H1 (cell line): ENCODE results near the gene PEAK1. TPM values are rescaled to one million over a fixed set of nuclear protein-coding genes. Genes with fewer than 3 reads are reported as not detected.

Experiments
- CTCF ChIA-PET: fragments of 300-600 bp; sonication (Branson Sonifier 250); formaldehyde crosslinking; loops from one replicate; lab custom pipeline; 2021; ENCODE audit not compliant: partially characterized antibody; lab: Charles Lee
- POLR2A ChIA-PET: fragments of 300-600 bp; sonication (Branson Sonifier 250); formaldehyde crosslinking; loops from one replicate; lab custom pipeline; 2021; ENCODE audit warnings: inconsistent platforms; ENCODE audit not compliant: partially characterized antibody; lab: Charles Lee
- DNase-seq, 2 experiments: peaks; one replicate each; pipeline versions ENCODE4 v3.0.0 to v3.0.0-alpha.2; 2010 to 2022; ENCODE audit warnings: low spot score in 2 of 2, low read depth in 1 of 2, mixed read lengths in 1 of 2
- FAIRE-seq: peaks from 2 replicates; lab custom pipeline; 2011; peaks lifted over from hg19 to GRCh38; lab: Jason Lieb, UNC
- H2AFZ ChIP-seq: 2 replicates; pipeline ENCODE4 v1.8.1; 2012; ENCODE audit warnings: low read length, inconsistent platforms
- H2AK5ac ChIP-seq: 2 replicates; pipeline ENCODE4 v1.6.1; 2013; ENCODE audit warnings: low read depth, low read length
- H2BK120ac ChIP-seq: replicated peaks from 2 replicates; pipeline ENCODE3; 2013; ENCODE audit warnings: low read depth, low read length, inconsistent platforms
- H2BK12ac ChIP-seq: 2 replicates; pipeline ENCODE4 v1.6.1; 2013; ENCODE audit warnings: low read depth, low read length
- H2BK15ac ChIP-seq: 2 replicates; pipeline ENCODE4 v1.6.1; 2013; ENCODE audit warnings: low read length
- H2BK20ac ChIP-seq: 2 replicates; pipeline ENCODE4 v1.6.1; 2013; ENCODE audit warnings: low read length
- H2BK5ac ChIP-seq: 2 replicates; pipeline ENCODE4 v1.6.1; 2013; ENCODE audit warnings: low read depth, low read length
- H3K14ac ChIP-seq: 2 replicates; pipeline ENCODE4 v1.6.1; 2013; ENCODE audit warnings: inconsistent platforms; ENCODE audit not compliant: insufficient read length
- H3K18ac ChIP-seq: 2 replicates; pipeline ENCODE4 v1.6.1; 2013; ENCODE audit warnings: low read length; ENCODE audit errors: extremely low read depth
- H3K23ac ChIP-seq: 2 replicates; pipeline ENCODE4 v1.6.1; 2013; ENCODE audit warnings: inconsistent platforms; ENCODE audit not compliant: insufficient read length
- H3K23me2 ChIP-seq: 2 replicates; pipeline ENCODE4 v1.6.1; 2013; ENCODE audit warnings: low read depth, low read length
- H3K27ac ChIP-seq: 2 replicates; pipeline ENCODE4 v1.6.1; 2011; ENCODE audit warnings: low read depth, low read length, inconsistent platforms
- H3K27me3 ChIP-seq, 4 experiments: replicated peaks in 1 of 4; 1 replicate in 1 of 4; 2 replicates in 3 of 4; pipeline versions ENCODE4 v1.6.1 to v1.8.1; 2011 to 2013; ENCODE audit warnings: low read length in 3 of 4, mild to moderate bottlenecking in 3 of 4, inconsistent platforms in 2 of 4, mixed read lengths in 2 of 4, moderate library complexity in 1 of 4; ENCODE audit not compliant: control insufficient read depth in 3 of 4, insufficient read depth in 3 of 4; ENCODE audit errors: extremely low read depth in 1 of 4
- H3K36me3 ChIP-seq, 4 experiments: 2 replicates each; pipeline versions ENCODE4 v1.6.1 to v1.8.1; 2011 to 2013; ENCODE audit warnings: mild to moderate bottlenecking in 4 of 4, low read length in 3 of 4, moderate library complexity in 2 of 4, control low read depth in 1 of 4, inconsistent platforms in 1 of 4; ENCODE audit not compliant: insufficient read depth in 4 of 4, control insufficient read depth in 2 of 4
- H3K4ac ChIP-seq: replicated peaks from 2 replicates; pipeline ENCODE3; 2013; ENCODE audit warnings: low read length, low read depth, mixed read lengths, inconsistent platforms; ENCODE audit not compliant: insufficient read length
- H3K4me1 ChIP-seq, 4 experiments: replicated peaks in 1 of 4; 1 replicate in 1 of 4; 2 replicates in 3 of 4; pipeline versions ENCODE4 v1.6.1 to v1.8.1; 2011 to 2013; ENCODE audit warnings: low read length in 3 of 4, inconsistent platforms in 2 of 4, mixed read lengths in 1 of 4; ENCODE audit not compliant: insufficient read depth in 4 of 4, control insufficient read depth in 3 of 4
- H3K4me2 ChIP-seq, 2 experiments: 2 replicates each; pipeline versions ENCODE4 v1.6.1 to v1.8.1; 2011 to 2013; ENCODE audit warnings: low read depth in 2 of 2, low read length in 2 of 2, control low read depth in 1 of 2, inconsistent platforms in 1 of 2, mild to moderate bottlenecking in 1 of 2; ENCODE audit not compliant: insufficient read depth in 1 of 2
- H3K4me3 ChIP-seq, 4 experiments: fragments of 200-600, 300-600 bp in 1 of 4; sonication (generic), shearing (Covaris generic), sonication (Bioruptor Twin) in 1 of 4; 2 replicates each; pipeline versions ENCODE4 v1.5.1 to v1.8.1; 2011 to 2016; ENCODE audit warnings: low read length in 4 of 4, low read depth in 3 of 4, control low read depth in 2 of 4, inconsistent platforms in 2 of 4, mild to moderate bottlenecking in 2 of 4, mixed read lengths in 1 of 4, moderate library complexity in 1 of 4; ENCODE audit not compliant: insufficient read depth in 2 of 4; ENCODE audit errors: extremely low read depth in 1 of 4
- H3K56ac ChIP-seq: replicated peaks from 2 replicates; pipeline ENCODE3; 2013; ENCODE audit warnings: low read depth, mild to moderate bottlenecking, mixed read lengths, low read length, inconsistent platforms; ENCODE audit not compliant: insufficient read length
- H3K79me1 ChIP-seq: 2 replicates; pipeline ENCODE4 v1.6.1; 2013; ENCODE audit warnings: low read depth, low read length, control low read depth
- H3K79me2 ChIP-seq, 2 experiments: 2 replicates each; pipeline versions ENCODE4 v1.6.1 to v1.8.1; 2012 to 2013; ENCODE audit warnings: low read length in 2 of 2, mild to moderate bottlenecking in 2 of 2, inconsistent platforms in 1 of 2; ENCODE audit not compliant: insufficient read depth in 2 of 2, control insufficient read depth in 1 of 2
- H3K9ac ChIP-seq, 4 experiments: replicated peaks in 1 of 4; 1 replicate in 1 of 4; 2 replicates in 3 of 4; pipeline versions ENCODE4 v1.6.1 to v1.8.1; 2011 to 2013; ENCODE audit warnings: low read depth in 3 of 4, low read length in 3 of 4, control low read depth in 2 of 4, mild to moderate bottlenecking in 2 of 4, moderate library complexity in 2 of 4, inconsistent platforms in 1 of 4; ENCODE audit errors: extremely low read depth in 1 of 4
- H3K9me3 ChIP-seq, 2 experiments: 2 replicates each; pipeline versions ENCODE4 v1.6.1 to v1.8.1; 2012 to 2013; ENCODE audit warnings: mild to moderate bottlenecking in 2 of 2, moderate library complexity in 2 of 2, control low read depth in 1 of 2, inconsistent platforms in 1 of 2, low read depth in 1 of 2, low read length in 1 of 2, mixed read lengths in 1 of 2; ENCODE audit not compliant: insufficient read depth in 2 of 2
- H4K20me1 ChIP-seq, 2 experiments: replicated peaks in 1 of 2; 2 replicates each; pipeline versions ENCODE3 to v1.8.1; 2011 to 2013; ENCODE audit warnings: inconsistent platforms in 2 of 2, low read length in 2 of 2, mild to moderate bottlenecking in 1 of 2; ENCODE audit not compliant: insufficient read depth in 2 of 2, control insufficient read depth in 1 of 2
- H4K5ac ChIP-seq: 2 replicates; pipeline ENCODE4 v1.6.1; 2013; ENCODE audit warnings: low read length, low read depth, mixed read lengths, inconsistent platforms; ENCODE audit not compliant: insufficient read length
- H4K8ac ChIP-seq: 2 replicates; pipeline ENCODE4 v1.8.0; 2013; ENCODE audit warnings: mild to moderate bottlenecking, moderate library complexity, low read length, inconsistent platforms; ENCODE audit not compliant: insufficient read depth; ENCODE audit errors: extremely low read depth
- H4K91ac ChIP-seq: replicated peaks from 2 replicates; pipeline ENCODE3; 2013; ENCODE audit warnings: low read length, mixed read lengths, inconsistent platforms; ENCODE audit not compliant: insufficient read length
- ATF2 ChIP-seq: IDR thresholded peaks from 2 replicates; pipeline ENCODE4 v1.6.1; 2012; ENCODE audit warnings: low read length, inconsistent platforms
- BCL11A ChIP-seq, 2 experiments: IDR thresholded peaks; one replicate each; pipeline ENCODE4 v1.6.1; 2011; ENCODE audit warnings: low read depth in 2 of 2, low read length in 2 of 2, mild to moderate bottlenecking in 2 of 2
- GABPA ChIP-seq: IDR thresholded peaks from 2 replicates; pipeline ENCODE4 v1.6.1; 2011; ENCODE audit warnings: mild to moderate bottlenecking, low read length, moderate library complexity, borderline replicate concordance; ENCODE audit not compliant: insufficient read depth
- KDM4A ChIP-seq: IDR thresholded peaks from one replicate; pipeline ENCODE4 v1.7.1; 2012; ENCODE audit warnings: low read depth, mild to moderate bottlenecking, moderate library complexity, low read length, inconsistent platforms; ENCODE audit not compliant: severe bottlenecking
- NANOG ChIP-seq: IDR thresholded peaks from 2 replicates; pipeline ENCODE4 v1.6.1; 2011; ENCODE audit warnings: low read length, low read depth, mild to moderate bottlenecking, inconsistent platforms; ENCODE audit not compliant: insufficient read depth, poor library complexity, severe bottlenecking
- RAD21 ChIP-seq, 2 experiments: IDR thresholded peaks in 1 of 2; conservative IDR thresholded peaks in 1 of 2; 2 replicates each; pipeline ENCODE4 v1.6.1; 2011; ENCODE audit warnings: low read depth in 2 of 2, low read length in 2 of 2, improper control_type of control experiment in 1 of 2, inconsistent platforms in 1 of 2, mild to moderate bottlenecking in 1 of 2, moderate library complexity in 1 of 2
- SIX5 ChIP-seq: IDR thresholded peaks from 2 replicates; pipeline ENCODE4 v1.6.1; 2011; ENCODE audit warnings: mild to moderate bottlenecking, low read depth, low read length
- TAF1 ChIP-seq: IDR thresholded peaks from 2 replicates; pipeline ENCODE4 v1.6.1; 2011; ENCODE audit warnings: mild to moderate bottlenecking, low read depth, low read length
- TEAD4 ChIP-seq: IDR thresholded peaks from 2 replicates; pipeline ENCODE4 v1.6.1; 2012; ENCODE audit warnings: low read depth, low read length, inconsistent platforms, mixed read lengths
- ZNF274 ChIP-seq: IDR thresholded peaks from 2 replicates; pipeline ENCODE4 v1.7.0; 2012; ENCODE audit warnings: low read length, borderline replicate concordance; ENCODE audit errors: extremely low read depth
- WGBS, 2 experiments: shearing (Covaris generic) in 1 of 2; methylation state at CpG; one replicate each; pipeline versions ENCODE4 v1.1.6 to v1.1.7; 2013 to 2015; ENCODE audit warnings: low lambda C conversion rate in 2 of 2, mixed read lengths in 2 of 2, inconsistent platforms in 1 of 2, low coverage in 1 of 2, missing lambda C conversion rate in 1 of 2; ENCODE audit not compliant: insufficient replicate concordance in 2 of 2, insufficient coverage in 1 of 2, insufficient read length in 1 of 2; ENCODE audit errors: extremely low coverage in 1 of 2, missing lambda C conversion rate in 1 of 2; 5-methylcytosine and 5-hydroxymethylcytosine counted together
- polyA plus RNA-seq, 7 experiments: library from polyadenylated mRNA; depleted of rRNA in 3 of 7; stranded (reverse) in 5 of 7; unstranded in 2 of 7; fragments of >200 nt in 5 of 7; fragments of 200-250 nt in 2 of 7; gene quantifications; 1 replicate in 5 of 7; 2 replicates in 1 of 7; 4 replicates in 1 of 7; pipeline versions ENCODE4 v1.2.1 to v1.2.3, GENCODE V29; 2011 to 2013; ENCODE audit warnings: missing spikeins in 2 of 7, mixed read lengths in 2 of 7
- total RNA-seq: library from RNA; stranded (reverse); fragmentation: NEBNext Ultra II Directional; extraction: Animal tissue kit (Norgen Biotek cat#: 25700); gene quantifications from 2 replicates; pipeline ENCODE4 v1.2.1, GENCODE V29; 2021

The PEAK1 gene
- total and polyA plus RNA-seq, 2 of the 8 experiments (the other 6 are each of a cell fraction or from before 2014, with no cell fraction given): 8.8 to 44.8 TPM

- Histone ChIP-seq H2BK120ac (no peak overlapping the region), H2BK12ac (no peak overlapping the region), H4K5ac (no peak overlapping the region), H3K79me1 (no peaks in the 10 kb centered on the region), H2BK20ac (no peak overlapping the region), H3K9me3 (peaks cover 0 to 4% of the 10 kb centered on the region in 2 experiments; a peak in 3 of 4 replicates), H3K56ac (no peak overlapping the region), H3K18ac (no peak overlapping the region), H4K8ac (no peak overlapping the region), H2BK15ac (no peak overlapping the region), H3K4me1 (no peaks in the 10 kb centered on the region), H2BK5ac (no peak overlapping the region), H3K23me2 (no peaks in the 10 kb centered on the region), H4K91ac (no peak overlapping the region), H2AFZ (no peak overlapping the region), H3K36me3 (0 out of 8 replicates have a peak, but pooled peaks cover 0 to 5% (median 0%) of the 10 kb centered on the region in 4 experiments), H3K23ac (no peak overlapping the region), H3K4me2 (no peak overlapping the region), H3K9ac (no peak overlapping the region), H3K4ac (no peak overlapping the region), H2AK5ac (no peak overlapping the region), H3K4me3 (no peak overlapping the region), H4K20me1 (peaks cover 0 to 2% of the 10 kb centered on the region in 2 experiments), H3K79me2 (no peaks in the 10 kb centered on the region), H3K27ac (no peak overlapping the region), H3K14ac (no peak overlapping the region), H3K27me3 (no peaks in the 10 kb centered on the region)
- ChIA-PET CTCF (no interaction called here), POLR2A (no interaction called here)
- 86% methylated on average over 3 of the region's 3 CpGs; no CpG with 5 or more reads in 1 of the 2 experiments for WGBS, 2 experiments
- FAIRE-seq (no peak), DNase-seq (no peak)
- no peak for TF ChIP-seq ZNF274
- TF ChIP-seq GABPA: no peak
- TF ChIP-seq RAD21 (IDR thresholded peaks at IDR 0.05 in 1 of 2, conservative IDR thresholded peaks at IDR 0.05 in 1 of 2; ENCODE audit: low read depth in 2 of 2, low read length in 2 of 2): no peak
- no peak for TF ChIP-seq KDM4A
- TF ChIP-seq ATF2: no peak
- no peak for TF ChIP-seq NANOG
- no peak for TF ChIP-seq TAF1
- TF ChIP-seq BCL11A (IDR thresholded peaks at IDR 0.05; ENCODE audit: low read depth in 2 of 2, low read length in 2 of 2): no peak
- TF ChIP-seq TEAD4: no peak
- TF ChIP-seq SIX5: no peak
These were observed 79.7 kb downstream of the PEAK1 start for GRCh38 chr15:77340245-77340644.
